Mesendoderm (in vitro differentiated cells): ENCODE measurements around the gene STK17A.

ENCODE experiments used
- DNase-seq: peaks from one replicate; pipeline ENCODE4 v3.0.0; 2013
- H2AK5ac ChIP-seq: 2 replicates; pipeline ENCODE4 v1.6.1; 2013; ENCODE audit warnings: low read length, inconsistent platforms
- H2BK120ac ChIP-seq: 2 replicates; pipeline ENCODE4 v1.6.1; 2013; ENCODE audit warnings: low read depth, mild to moderate bottlenecking, low read length, moderate library complexity, mixed read lengths
- H2BK15ac ChIP-seq: replicated peaks from 2 replicates; pipeline ENCODE4 v1.6.1; 2013; ENCODE audit warnings: low read depth, mild to moderate bottlenecking, moderate library complexity
- H2BK5ac ChIP-seq: 2 replicates; pipeline ENCODE4 v1.6.1; 2013; ENCODE audit warnings: low read length, inconsistent platforms
- H3K18ac ChIP-seq: 2 replicates; pipeline ENCODE4 v1.6.1; 2013; ENCODE audit warnings: mild to moderate bottlenecking, low read length, mixed read lengths
- H3K23ac ChIP-seq: one replicate; pipeline ENCODE4 v1.6.1; 2013; ENCODE audit warnings: low read length
- H3K27ac ChIP-seq: 2 replicates; pipeline ENCODE4 v1.5.1; 2013; ENCODE audit warnings: low read depth, mild to moderate bottlenecking, inconsistent platforms, low read length, moderate library complexity
- H3K27me3 ChIP-seq: 2 replicates; pipeline ENCODE4 v1.6.1; 2013; ENCODE audit warnings: low read length, control low read depth, mild to moderate bottlenecking, inconsistent platforms; ENCODE audit not compliant: insufficient read depth, poor library complexity
- H3K36me3 ChIP-seq: 2 replicates; pipeline ENCODE4 v1.6.1; 2013; ENCODE audit warnings: low read length, inconsistent platforms; ENCODE audit not compliant: control insufficient read depth, insufficient read depth
- H3K4ac ChIP-seq: one replicate; pipeline ENCODE4 v1.6.1; 2013; ENCODE audit warnings: low read depth, mild to moderate bottlenecking, low read length, moderate library complexity
- H3K4me1 ChIP-seq: 2 replicates; pipeline ENCODE4 v1.6.1; 2013; ENCODE audit warnings: low read depth, low read length, inconsistent platforms; ENCODE audit not compliant: control insufficient read depth
- H3K4me2 ChIP-seq: 2 replicates; pipeline ENCODE4 v1.6.1; 2013; ENCODE audit warnings: low read length
- H3K4me3 ChIP-seq: 2 replicates; pipeline ENCODE4 v1.5.1; 2013; ENCODE audit warnings: mild to moderate bottlenecking, low read length
- H3K56ac ChIP-seq: one replicate; pipeline ENCODE4 v1.6.1; 2013; ENCODE audit warnings: low read length
- H3K79me1 ChIP-seq: 2 replicates; pipeline ENCODE4 v1.6.1; 2013; ENCODE audit warnings: low read length, inconsistent platforms
- H3K79me2 ChIP-seq: 2 replicates; pipeline ENCODE4 v1.6.1; 2013; ENCODE audit warnings: mild to moderate bottlenecking, low read length; ENCODE audit not compliant: control insufficient read depth, insufficient read depth
- H3K9ac ChIP-seq: 2 replicates; pipeline ENCODE4 v1.6.1; 2013; ENCODE audit warnings: low read length, inconsistent platforms
- H4K5ac ChIP-seq: one replicate; pipeline ENCODE4 v1.6.1; 2013; ENCODE audit warnings: low read length
- H4K8ac ChIP-seq: one replicate; pipeline ENCODE4 v1.6.1; 2013; ENCODE audit warnings: low read depth, mild to moderate bottlenecking, control low read depth, low read length, moderate library complexity
- WGBS: extraction: QIAGEN DNeasy Blood & Tissue Kit; methylation state at CpG from one replicate; pipeline ENCODE4 v1.1.7; 2013; ENCODE audit warnings: low lambda C conversion rate, missing lambda C conversion rate; ENCODE audit not compliant: insufficient coverage; ENCODE audit errors: extremely low coverage; 5-methylcytosine and 5-hydroxymethylcytosine counted together

Gene STK17A

DNA sequence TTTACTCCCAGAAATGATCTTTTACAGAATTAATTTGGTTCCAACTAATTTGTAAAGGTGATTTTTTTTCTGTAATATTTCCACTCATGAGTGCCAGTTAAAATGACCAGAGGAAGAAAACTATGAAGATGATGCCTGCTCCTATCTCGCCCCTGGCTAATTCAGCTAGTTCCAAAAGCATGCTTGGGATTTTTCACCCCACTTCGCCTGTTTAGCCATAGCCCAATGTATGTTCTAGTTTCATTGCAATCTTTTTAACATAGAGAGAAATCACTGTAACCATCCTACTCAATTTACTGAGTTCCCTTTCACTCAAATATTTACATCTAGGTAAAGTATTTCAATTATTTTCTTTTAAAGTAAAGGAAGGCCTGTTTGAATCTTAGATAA, 23.0 kb upstream of the STK17A start:
- H3K23ac ChIP-seq, result no peak overlapping the region
- H3K27me3 ChIP-seq, result no peaks in the 10 kb centered on the region
- H3K4me1 ChIP-seq, result no peaks in the 10 kb centered on the region
- H3K4me2 ChIP-seq, result no peak overlapping the region
- no peak overlapping the region for H4K5ac ChIP-seq
- H3K56ac ChIP-seq, result no peak overlapping the region
- no peak overlapping the region for H2BK5ac ChIP-seq
- no peak overlapping the region for H2BK120ac ChIP-seq
- no peak overlapping the region for H4K8ac ChIP-seq
- WGBS, result no CpG with 5 or more reads among the region's 2 CpGs
- H3K36me3 ChIP-seq, result no peaks in the 10 kb centered on the region
- no peak overlapping the region for H2BK15ac ChIP-seq
- no peaks in the 10 kb centered on the region for H3K79me1 ChIP-seq
- H3K27ac ChIP-seq, result no peak overlapping the region
- no peak overlapping the region for H3K18ac ChIP-seq
- H3K9ac ChIP-seq, result no peak overlapping the region
- DNase-seq, result no peak
- H3K79me2 ChIP-seq, result no peaks in the 10 kb centered on the region
- no peak overlapping the region for H3K4me3 ChIP-seq
- H2AK5ac ChIP-seq, result no peak overlapping the region
- no peak overlapping the region for H3K4ac ChIP-seq

DNA sequence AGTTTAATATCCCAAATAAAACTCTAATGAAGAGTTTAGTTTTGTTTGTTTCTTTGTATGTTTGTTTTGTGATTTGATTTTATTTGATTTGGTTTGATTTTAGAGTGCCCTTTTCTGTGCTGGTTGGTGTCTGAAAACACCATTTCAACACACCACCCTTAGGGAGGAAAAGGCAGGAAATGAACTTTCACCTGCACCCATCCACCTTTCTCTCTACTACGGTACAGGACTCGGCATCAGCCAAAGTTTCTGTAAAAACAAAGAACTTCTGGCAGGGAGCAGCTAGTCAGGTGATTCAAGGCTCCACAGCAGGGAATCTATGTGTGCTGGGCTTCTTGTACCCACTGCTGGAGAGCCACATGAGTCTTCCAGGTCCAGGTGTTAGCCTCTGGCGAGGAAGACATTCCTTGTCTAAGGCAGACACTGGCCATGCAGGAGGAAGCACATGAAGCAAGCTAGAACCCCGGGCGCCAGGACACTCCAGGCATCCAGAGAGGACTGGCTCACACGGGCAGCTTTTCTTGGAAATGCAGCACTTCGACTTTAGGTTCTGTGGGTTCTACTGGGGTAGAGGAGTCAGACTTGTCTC, 22.1 kb upstream of the STK17A start:
- Histone ChIP-seq H3K27ac (no peak overlapping the region), H3K36me3 (no peaks in the 10 kb centered on the region), H2AK5ac (no peak overlapping the region), H2BK15ac (no peak overlapping the region), H3K79me1 (no peaks in the 10 kb centered on the region), H4K5ac (no peak overlapping the region), H3K56ac (no peak overlapping the region), H3K4ac (no peak overlapping the region), H3K4me2 (no peak overlapping the region), H3K4me1 (no peaks in the 10 kb centered on the region), H3K79me2 (no peaks in the 10 kb centered on the region), H3K18ac (no peak overlapping the region), H2BK5ac (no peak overlapping the region), H3K23ac (no peak overlapping the region), H2BK120ac (no peak overlapping the region), H3K9ac (no peak overlapping the region), H4K8ac (no peak overlapping the region), H3K4me3 (no peak overlapping the region), H3K27me3 (no peaks in the 10 kb centered on the region)
- no CpG with 5 or more reads among the region's 7 CpGs for WGBS
- no peak for DNase-seq

- H2BK120ac ChIP-seq, result no peak overlapping the region
- H3K23ac ChIP-seq, result no peak overlapping the region
- no CpG with 5 or more reads among the region's 3 CpGs for WGBS
- no peaks in the 10 kb centered on the region for H3K4me1 ChIP-seq
- no peak overlapping the region for H3K56ac ChIP-seq
- no peak overlapping the region for H3K9ac ChIP-seq
- H4K8ac ChIP-seq, result no peak overlapping the region
- no peak overlapping the region for H2BK15ac ChIP-seq
- no peak overlapping the region for H3K4ac ChIP-seq
- no peak overlapping the region for H4K5ac ChIP-seq
- H3K27ac ChIP-seq, result no peak overlapping the region
- no peaks in the 10 kb centered on the region for H3K79me1 ChIP-seq
- no peak overlapping the region for H3K4me2 ChIP-seq
- no peak overlapping the region for H3K4me3 ChIP-seq
- no peak overlapping the region for H2AK5ac ChIP-seq
- H2BK5ac ChIP-seq, result no peak overlapping the region
- no peak for DNase-seq
- H3K79me2 ChIP-seq, result no peaks in the 10 kb centered on the region
- H3K18ac ChIP-seq, result no peak overlapping the region
- H3K27me3 ChIP-seq, result no peaks in the 10 kb centered on the region
- no peaks in the 10 kb centered on the region for H3K36me3 ChIP-seq
Observed at GRCh38 chr7:43562383-43562782, 20.5 kb upstream of the STK17A start.

GRCh38 chr7:43565786-43566185, 17.1 kb upstream of the STK17A start:
- Histone ChIP-seq H3K79me2 (no peaks in the 10 kb centered on the region), H3K23ac (no peak overlapping the region), H3K4me1 (no peaks in the 10 kb centered on the region), H3K27ac (no peak overlapping the region), H4K8ac (no peak overlapping the region), H3K9ac (no peak overlapping the region), H3K18ac (no peak overlapping the region), H2BK120ac (no peak overlapping the region), H3K27me3 (no peaks in the 10 kb centered on the region), H4K5ac (no peak overlapping the region), H3K36me3 (no peaks in the 10 kb centered on the region), H3K79me1 (no peaks in the 10 kb centered on the region), H3K56ac (no peak overlapping the region), H2BK15ac (no peak overlapping the region), H3K4ac (no peak overlapping the region), H2BK5ac (no peak overlapping the region), H3K4me3 (no peak overlapping the region), H3K4me2 (no peak overlapping the region), H2AK5ac (no peak overlapping the region)
- no CpG with 5 or more reads among the region's 6 CpGs for WGBS
- DNase-seq, result no peak

DNA sequence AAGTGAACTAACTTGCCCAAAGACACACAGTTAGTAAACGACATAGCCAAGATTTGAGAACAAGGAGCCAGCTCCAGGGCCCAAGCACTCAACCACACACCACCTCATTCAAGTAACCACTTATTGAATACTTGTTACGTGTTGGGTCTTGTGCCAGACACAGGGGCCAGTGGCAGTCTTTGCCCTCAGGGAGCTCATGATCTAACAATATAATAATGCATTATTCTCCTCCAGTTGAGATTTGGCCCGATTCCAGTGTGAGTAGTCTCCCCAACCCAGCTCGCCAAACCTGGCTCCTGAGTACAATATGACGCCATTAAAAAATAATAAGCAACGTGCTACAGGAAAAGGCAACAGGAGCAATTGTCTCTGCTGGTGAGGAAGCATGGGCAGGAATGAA, 14.4 kb upstream of the STK17A start:
- Histone ChIP-seq H2AK5ac (no peak overlapping the region), H3K56ac (no peak overlapping the region), H4K5ac (no peak overlapping the region), H3K4me2 (no peak overlapping the region), H3K27ac (no peak overlapping the region), H3K79me1 (no peaks in the 10 kb centered on the region), H2BK5ac (no peak overlapping the region), H3K36me3 (no peaks in the 10 kb centered on the region), H3K4ac (no peak overlapping the region), H3K4me1 (no peaks in the 10 kb centered on the region), H3K9ac (no peak overlapping the region), H2BK15ac (no peak overlapping the region), H2BK120ac (no peak overlapping the region), H3K4me3 (no peak overlapping the region), H3K79me2 (no peaks in the 10 kb centered on the region), H4K8ac (no peak overlapping the region), H3K27me3 (no peaks in the 10 kb centered on the region), H3K18ac (no peak overlapping the region), H3K23ac (no peak overlapping the region)
- DNase-seq, result no peak
- no CpG with 5 or more reads among the region's 6 CpGs for WGBS

DNA sequence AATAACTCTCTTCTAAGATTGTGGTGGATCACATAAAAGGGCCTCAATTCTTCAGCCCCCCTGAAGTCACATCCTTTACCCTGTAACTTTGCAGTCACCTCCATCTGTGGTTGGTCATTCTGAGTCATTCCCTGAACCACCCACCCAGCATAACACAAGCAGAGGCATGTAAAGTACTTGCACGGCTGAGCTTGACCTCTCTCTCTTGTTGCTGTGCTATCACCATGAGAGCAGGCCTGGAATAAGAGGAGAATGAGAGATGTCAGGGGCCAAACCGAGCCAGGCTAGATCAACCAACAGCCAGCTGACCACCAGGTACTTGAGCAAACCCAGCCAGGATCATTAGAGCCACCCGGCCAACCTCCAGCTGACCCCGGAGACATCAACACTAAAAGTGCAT, 13.5 kb upstream of the STK17A start:
- no peak overlapping the region for H2BK120ac ChIP-seq
- H3K56ac ChIP-seq, result no peak overlapping the region
- H3K4me3 ChIP-seq, result no peak overlapping the region
- H3K27me3 ChIP-seq, result no peaks in the 10 kb centered on the region
- no peak overlapping the region for H3K4me2 ChIP-seq
- no peaks in the 10 kb centered on the region for H3K36me3 ChIP-seq
- H2BK5ac ChIP-seq, result no peak overlapping the region
- H3K79me2 ChIP-seq, result no peaks in the 10 kb centered on the region
- no peak for DNase-seq
- no peak overlapping the region for H3K9ac ChIP-seq
- H2AK5ac ChIP-seq, result no peak overlapping the region
- no peak overlapping the region for H2BK15ac ChIP-seq
- no peak overlapping the region for H3K27ac ChIP-seq
- H4K8ac ChIP-seq, result no peak overlapping the region
- no peaks in the 10 kb centered on the region for H3K4me1 ChIP-seq
- no peaks in the 10 kb centered on the region for H3K79me1 ChIP-seq
- no peak overlapping the region for H4K5ac ChIP-seq
- no CpG with 5 or more reads among the region's 4 CpGs for WGBS
- no peak overlapping the region for H3K23ac ChIP-seq
- H3K18ac ChIP-seq, result no peak overlapping the region
- no peak overlapping the region for H3K4ac ChIP-seq
